Mucosa of gallbladder (tissue), 1 donor: Measurements from ENCODE around the gene CROCC2. TPM values are rescaled to one million over a fixed set of nuclear protein-coding genes. Genes with fewer than 3 reads are reported as not detected.

Experiments used
- DNase-seq: peaks from one replicate; pipeline ENCODE4 v3.0.0-alpha.2; 2020; ENCODE audit warnings: low spot score
- total RNA-seq: library from RNA; stranded (reverse); gene quantifications from one replicate; pipeline ENCODE4 v1.2.1, GENCODE V29; 2021
- donor health status: DM: no; HTN: no; CAD: no.

Gene CROCC2
- total RNA-seq, 1 donor from 2014 or later: 0.09 TPM

DNA sequence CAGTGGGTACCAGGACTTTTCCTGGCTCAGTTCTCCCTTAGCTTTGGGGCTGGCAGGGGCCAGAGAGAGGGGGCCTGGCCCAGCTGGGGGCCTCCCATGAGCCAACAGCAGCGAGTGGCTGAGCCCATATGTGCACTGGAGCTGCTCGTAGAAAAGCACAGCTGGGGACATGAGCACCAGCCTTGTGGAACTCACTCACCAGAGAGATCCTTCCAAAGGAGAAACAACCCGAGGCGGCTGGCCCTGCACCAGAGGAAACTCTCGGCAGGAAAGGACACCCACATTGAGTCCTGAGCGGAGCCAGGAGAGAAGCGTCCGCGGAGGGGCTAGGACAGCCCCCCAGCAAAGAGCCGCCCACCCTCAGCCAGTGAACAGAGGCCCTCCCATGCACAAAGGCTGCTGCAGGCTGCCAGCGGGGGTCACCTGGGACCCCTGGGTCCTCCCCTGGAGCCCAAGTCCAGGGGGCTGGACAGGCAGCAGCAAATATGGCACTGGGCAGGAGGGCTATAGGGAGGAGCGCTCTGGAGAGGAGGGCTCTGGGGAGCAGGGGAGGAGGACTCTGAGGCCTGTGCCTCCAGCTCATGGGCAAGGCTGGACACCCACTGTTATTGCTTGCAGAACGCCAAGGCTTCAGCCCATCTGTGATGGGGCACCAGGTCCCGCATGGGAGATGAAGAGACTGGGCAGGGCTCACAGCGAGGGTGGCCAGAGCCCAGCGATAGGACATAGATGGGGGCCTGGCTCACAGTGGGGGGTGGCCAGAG is 50.2 kb downstream of the CROCC2 start:
- no peak for DNase-seq

DNA sequence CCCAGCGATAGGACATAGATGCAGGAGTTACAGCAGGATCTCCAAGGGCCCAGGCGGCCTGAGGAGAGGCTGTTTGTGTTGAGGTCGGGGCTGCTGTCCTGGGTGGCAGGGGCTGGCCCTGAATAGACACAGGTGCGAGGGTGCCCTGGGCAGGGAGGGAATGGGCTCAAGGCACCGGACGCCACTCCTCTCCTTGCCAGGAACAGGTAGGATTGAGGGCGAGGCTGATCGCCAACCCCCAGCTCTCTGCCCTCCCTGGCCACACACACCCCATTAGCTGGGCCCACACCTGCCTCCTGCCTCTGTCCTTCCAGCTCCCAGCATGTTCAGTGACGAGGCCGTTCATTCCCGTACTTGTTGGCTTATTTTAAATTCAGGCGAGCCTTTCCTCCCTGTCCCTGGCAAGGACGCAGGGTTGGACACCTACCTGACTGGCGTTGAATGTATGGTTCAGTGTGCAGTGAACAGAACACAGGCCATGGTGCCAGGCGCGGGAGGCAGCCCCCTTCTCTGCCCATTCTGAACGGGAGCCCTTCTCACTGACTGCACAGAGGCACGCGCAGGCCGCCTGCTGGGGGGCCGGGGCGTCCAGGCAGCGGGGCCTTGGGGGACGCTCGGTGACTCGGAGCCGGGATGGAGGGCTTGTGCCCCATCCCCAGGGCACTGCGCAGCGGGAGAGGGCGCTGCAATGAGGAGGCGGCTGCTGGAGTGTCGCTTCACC is 51.0 kb downstream of the CROCC2 start:
- DNase-seq: no peak

DNA sequence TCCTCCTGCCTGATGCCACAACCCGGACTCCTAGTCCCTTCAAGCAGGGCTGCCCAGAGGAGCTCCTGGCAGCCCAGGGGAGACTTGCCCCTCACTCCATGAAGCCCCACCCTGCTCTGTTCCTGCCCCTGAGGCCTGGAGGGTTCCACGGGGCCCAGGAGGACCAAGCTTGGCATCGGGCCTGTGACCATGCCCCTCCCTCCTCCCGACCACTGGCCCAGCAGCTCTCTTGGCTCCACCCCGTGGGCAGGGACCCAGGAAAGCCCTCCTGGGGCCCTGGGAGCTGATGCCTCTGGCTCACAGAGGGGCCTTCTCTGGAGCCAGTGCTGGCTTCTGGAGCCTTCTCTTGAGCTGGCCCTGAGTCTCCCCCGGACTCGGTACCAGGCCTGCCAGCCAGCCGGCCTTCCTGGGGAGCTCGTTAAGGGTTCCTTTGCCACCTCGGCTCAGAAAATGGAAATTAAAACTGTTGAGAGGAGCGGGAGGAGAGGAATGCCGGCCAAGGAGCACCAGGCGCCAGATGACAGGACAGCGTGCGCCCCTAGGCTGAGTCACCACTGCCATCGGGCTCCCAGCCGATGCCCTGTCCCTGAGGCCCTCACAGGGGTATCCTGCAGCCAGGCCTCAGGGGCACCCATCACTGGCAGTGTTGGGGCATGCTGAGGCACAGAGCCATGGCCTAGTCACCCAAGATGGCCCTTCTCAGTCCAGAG is 51.7 kb downstream of the CROCC2 start:
- no peak for DNase-seq

DNA sequence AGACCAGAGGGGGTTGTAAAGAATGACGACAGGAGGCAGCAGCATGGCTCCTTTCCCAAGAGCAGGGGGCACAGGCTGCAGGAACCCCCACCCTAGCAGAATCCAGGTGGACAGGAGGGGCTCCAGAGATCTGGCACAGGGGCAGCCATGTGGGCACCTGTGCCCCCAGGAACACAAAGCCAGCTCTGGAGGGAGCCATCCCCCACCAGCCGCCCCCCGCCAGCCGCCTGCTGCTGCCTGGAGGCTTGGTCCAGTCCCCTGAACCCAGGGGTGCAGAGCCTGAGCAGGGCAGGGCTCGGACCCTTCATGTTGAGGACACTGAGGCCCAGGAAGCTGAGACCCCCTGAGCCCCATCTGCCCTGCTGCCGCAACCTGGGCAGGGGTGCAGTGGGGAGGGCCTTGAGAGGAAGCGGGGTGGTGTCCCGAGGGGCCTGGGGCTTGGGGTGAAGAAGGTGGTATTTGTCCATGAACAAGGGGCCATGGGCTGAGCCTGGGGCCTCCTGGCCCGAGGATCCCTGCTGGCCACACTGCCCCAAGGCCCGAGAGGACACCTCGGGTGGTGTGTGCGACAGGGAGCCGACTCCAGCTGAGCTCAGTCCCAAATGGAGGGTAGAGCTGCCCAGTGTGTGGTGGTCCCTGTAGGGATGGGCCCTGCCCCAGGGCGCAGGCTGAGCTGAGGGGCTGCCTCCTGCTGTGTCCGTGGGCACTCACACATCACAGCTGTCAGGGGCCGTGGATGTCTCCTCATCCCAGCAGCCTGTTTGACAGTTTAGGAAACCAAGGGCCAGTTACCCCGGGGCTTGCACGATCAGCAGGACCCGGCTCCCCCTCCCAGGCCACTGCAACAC is 52.5 kb downstream of the CROCC2 start:
- DNase-seq: no peak

DNA sequence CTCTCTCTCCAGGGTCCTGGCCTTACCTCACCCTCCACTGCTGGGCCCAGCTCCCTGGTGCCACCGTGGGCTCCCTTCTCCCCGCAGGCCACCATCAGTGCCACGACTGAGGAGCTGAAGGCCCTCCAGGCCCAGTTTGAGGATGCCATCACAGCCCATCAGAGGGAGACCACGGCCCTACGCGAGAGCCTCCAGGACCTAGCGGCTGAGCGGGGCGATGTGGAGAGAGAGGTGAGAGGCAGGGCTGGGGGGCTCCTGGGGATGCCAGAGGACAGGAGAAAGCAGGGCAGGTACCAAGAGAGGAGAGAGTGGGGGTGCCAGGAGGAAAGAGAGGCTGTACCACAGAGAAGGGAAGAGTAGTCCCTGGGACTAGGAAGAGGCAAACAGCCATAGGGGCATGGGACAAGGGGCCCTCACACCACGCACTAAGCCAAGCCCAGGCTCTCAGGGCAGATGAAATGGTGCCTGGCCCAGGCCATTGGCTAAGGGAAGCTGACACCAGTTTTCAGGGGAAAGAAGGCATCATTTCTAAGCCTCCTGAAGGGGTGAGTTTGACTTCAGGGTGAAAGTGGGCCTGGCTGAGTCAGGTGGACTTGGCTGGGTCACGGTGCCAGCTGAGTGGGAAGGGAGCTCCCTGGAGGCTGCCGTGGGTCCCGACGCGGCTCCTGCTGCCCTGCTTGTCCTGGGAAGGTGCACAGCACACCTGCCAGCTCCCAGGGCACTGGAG is 53.2 kb downstream of the CROCC2 start:
- no peak for DNase-seq

DNA sequence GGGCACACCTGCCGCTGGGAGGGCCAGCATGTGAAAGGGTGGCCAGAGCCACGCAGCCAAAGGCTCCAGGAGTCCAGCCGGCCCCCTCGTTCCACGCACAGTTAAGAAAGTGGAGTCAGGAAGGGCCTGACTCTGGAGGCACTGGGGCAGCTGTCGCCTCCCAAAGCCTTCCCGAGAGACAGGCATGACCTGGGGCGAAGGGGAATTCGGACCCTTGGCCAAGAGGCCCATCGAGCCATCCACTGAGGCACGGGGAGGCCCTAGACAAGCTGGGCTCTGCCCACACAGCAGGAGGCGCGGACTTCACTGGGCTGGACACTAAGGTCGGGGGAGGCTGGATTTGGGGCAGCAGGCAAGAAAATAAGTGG is 53.8 kb downstream of the CROCC2 start:
- DNase-seq: no peak

DNA sequence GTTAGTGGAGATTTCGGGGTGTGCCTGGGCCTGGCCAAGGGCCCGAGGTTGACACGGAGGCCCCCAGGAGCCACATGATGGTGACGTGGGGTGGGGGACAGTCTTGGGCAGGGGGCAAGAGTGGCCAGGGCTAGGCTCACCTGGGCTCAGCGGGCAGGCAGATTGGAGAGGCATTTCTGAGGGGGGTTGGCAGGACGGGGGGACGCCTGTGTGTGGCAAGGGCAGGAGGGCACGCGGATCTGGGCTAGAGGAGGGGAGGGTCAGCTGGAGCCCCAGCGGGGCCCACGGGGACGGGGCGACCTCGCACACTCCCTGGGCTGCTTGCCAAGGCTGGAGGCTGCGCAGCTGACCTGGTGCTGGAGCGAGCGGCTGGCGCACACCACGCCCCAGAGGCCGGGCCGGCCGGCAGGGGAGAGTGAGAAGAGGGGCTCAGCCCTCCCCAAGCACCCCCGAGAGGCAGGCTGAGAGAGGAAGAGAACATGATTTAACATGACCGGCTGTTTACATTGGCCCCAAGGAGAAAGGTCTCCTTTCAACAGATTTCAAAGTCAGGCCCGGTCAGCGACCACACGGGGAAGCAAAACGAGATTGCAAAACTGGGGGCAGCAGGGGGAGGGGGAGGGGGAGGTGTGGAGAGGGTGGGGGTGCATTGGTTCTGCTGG is 54.3 kb downstream of the CROCC2 start:
- peak; percentile 28 for DNase-seq

DNA sequence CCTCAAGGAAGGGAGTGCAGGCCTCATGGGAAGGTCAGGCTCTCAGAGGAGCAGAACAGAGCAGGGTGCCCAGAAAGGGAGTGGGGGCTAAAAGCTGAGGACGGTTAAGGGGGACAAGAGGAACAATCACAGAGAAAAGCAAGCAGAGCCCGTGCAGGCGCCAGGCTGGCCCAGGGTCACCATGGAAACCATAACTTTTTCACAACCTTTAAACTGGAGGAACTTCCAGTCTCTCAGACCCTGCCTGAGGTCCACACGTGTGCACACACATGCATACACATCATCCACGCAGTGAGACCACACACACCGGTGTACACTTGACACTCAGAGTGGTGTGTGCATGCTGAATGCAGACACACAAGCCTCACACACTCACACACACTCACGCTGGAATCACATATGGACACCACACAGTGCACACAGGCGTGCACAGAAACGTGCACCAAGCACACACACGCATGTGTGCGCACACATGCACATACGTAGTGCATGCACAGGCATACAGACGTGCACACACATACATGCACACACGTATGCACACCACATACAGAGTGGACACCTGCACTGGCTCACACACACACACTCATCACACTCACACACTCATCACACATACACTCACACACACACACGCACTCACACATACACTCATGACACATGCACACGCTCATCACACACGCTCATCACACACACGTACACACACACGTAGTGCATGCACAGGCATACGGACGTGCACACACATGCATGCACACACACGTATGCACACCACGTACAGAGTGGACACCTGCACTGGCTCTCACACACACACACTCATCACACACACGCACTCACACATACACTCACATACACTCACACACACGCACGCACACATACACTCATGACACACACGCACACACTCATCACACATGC is 55.1 kb downstream of the CROCC2 start:
- DNase-seq: peak; percentile 12

DNA sequence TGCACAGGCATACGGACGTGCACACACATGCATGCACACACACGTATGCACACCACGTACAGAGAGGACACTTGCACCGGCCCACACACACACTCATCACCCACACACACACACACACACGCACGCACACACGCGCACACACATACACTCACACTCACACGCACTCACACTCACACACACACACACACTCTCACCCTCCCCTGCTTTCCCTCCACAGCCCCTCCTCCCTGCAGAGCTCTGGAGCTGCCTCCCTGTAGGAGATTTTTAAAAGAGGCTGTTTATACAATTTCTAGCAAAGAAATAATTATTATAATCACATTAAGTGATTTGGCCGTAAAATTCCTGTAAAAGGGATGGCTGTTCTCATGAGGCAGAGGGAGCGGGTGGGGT is 55.8 kb downstream of the CROCC2 start:
- DNase-seq: peak; percentile 9

DNA sequence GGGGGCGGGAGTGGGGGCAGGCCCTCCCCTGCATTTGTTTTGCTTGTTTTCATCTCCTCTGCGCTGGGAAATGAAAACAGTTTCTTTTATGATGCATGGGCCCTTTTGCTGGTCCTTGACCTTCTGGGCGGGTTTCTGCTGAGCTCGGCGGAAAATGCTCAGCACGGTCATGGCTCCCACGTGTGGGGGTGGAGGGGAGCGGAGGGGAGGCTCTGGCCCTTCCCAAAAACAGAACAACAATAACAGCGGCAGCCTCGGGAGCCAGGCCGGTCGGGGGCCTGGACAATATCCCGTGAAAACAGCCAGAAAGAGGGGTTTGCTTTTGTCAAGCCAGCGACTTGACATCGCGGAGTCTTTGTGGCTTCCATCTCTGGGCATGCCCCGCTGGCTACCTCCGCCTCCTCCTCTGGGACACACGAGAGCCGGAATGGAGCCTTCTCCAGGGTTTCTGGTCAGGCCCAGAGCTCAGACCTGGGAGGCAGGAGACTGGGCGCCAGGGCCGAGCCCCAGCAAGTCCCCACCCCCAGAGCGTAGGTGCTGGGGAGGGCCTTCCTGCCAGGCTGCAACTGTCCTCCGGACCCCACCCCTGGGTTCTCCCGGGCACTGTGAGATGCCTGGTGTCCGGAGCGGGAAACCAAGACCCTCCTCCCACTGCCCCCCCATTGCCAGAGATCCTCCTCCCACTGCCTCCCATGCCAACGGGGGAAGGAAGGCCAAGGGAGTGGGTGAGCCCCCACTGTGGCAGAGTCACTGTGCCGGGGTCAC is 56.3 kb downstream of the CROCC2 start:
- DNase-seq: peak; percentile 76

DNA sequence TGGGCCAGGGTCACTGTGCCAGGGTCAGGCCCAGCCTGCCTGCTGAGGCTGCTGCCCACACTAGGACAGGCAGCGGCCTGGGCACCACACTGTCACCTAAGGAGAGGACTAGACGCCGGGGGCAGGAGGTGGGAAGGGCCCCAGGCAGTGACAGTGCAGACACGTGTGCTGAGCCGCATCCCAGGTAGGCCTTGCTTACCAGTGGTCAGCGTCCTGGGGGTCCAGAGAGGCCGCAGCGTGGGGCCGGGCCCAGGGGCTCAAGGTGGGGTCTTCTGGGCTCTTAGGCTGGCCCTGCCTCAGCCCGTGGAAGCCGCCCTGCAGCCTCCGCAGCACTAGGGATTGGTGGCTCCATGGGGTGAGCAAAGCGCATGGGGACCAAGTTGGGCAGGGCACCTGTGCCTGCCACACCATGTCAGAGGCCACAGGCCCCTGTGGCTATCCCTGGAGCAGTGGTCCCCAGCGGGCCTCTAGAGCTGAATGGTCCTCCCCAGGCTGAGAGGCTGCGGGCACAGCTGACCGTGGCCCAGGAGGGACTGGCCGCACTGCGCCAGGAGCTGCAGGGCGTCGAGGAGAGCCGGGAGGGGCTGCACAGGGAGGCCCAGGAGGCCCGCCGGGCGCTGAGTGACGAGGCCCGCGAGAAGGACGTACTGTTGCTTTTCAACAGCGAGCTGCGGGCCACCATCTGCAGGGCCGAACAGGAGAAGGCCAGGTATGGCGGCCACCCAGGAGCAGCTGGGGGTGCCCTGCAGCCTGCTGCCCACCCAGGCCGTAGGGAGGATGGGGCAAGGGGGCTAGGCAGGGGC is 57.1 kb downstream of the CROCC2 start:
- no peak for DNase-seq

DNA sequence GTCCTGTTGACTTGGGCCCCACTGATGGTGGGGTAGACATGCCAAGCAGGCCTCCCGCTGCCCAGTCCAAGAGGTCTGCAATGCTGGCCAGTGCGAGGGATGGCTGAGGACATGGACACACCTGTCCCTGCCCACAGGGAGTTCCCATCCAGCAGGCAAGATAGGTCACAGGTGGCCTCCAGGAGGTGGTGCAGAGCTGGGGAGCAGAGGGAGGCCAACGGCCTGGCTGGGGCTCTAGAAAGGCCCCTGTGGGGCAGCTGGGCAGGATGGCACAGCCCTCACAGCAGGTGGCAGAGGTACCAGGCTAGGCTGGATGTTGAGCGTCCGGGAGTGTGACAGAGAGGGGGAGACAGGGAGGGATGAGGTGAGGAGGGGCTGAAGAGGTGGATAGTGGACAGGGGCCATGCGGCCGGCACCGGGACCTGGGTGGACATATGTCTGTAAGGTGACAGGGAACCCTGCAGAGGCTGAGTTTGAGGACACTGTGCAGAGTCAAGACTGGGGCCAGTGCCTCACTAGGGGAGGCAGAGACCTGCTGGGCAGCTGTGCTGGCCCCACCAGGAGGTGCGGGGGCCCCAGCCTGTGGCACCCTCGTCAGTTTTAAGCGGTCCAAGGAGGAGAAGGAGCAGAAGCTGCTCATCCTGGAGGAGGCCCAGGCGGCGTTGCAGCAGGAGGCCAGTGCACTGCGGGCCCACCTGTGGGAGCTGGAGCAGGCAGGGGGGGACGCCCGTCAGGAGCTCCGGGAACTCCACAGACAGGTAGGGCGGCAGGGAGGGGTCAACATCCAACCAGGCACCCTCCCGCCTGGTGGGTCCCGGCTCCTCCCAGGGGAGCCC is 58.0 kb downstream of the CROCC2 start:
- DNase-seq: no peak

DNA sequence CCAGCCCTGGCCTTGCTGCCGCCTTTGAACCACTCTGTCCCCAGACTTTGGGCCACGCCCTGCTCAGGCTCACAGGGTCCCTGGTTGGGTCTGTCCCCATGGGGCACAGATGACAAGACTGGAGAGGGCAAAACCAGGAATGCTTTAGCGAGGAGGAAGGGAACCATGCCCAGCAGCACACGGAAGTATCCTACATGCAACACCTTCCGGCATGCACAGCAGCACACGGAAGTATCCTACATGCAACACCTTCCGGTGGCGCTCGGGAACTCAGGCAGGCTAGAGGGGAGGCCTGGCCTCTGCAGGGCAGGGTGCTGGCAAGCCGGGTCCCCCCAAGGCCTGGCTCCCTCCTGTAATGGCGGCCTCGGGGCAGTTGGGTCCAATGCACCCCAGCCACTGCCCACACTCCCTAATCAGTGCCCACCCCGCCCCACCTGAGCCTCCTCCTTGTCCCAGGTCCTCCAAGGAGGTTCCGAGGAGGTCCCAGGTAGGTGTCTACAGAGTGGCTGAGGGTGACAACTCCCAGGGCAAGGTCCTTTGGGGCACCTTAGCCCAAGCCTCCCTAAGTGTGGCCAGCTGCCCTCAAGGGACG is 58.7 kb downstream of the CROCC2 start:
- DNase-seq: no peak

DNA sequence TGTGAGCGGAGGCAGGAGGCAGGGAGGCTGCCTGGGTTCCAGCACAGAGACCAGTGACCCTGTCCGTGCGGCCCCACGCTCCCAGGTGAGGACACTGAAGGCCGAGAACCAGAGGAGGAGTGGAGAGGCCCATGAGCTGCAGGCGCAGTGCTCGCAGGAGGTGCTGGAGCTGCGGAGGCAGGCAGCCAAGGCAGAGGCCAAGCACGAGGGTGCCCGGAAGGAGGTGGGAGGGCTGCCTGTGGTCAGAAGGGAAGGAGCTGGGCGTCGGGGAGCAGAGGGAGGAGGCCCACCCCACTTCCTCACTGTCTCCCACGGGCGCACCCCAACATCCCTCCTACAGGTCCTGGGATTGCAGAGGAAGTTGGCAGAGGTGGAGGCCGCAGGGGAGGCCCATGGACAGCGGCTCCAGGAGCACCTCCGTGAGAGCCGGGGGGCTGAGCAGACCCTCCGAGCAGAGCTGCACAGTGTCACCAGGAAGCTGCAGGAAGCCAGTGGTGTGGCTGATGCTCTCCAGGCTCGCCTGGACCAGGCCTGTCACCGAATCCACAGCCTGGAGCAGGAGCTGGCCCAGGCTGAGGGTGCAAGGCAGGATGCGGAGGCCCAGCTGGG is 59.3 kb downstream of the CROCC2 start:
- no peak for DNase-seq

DNA sequence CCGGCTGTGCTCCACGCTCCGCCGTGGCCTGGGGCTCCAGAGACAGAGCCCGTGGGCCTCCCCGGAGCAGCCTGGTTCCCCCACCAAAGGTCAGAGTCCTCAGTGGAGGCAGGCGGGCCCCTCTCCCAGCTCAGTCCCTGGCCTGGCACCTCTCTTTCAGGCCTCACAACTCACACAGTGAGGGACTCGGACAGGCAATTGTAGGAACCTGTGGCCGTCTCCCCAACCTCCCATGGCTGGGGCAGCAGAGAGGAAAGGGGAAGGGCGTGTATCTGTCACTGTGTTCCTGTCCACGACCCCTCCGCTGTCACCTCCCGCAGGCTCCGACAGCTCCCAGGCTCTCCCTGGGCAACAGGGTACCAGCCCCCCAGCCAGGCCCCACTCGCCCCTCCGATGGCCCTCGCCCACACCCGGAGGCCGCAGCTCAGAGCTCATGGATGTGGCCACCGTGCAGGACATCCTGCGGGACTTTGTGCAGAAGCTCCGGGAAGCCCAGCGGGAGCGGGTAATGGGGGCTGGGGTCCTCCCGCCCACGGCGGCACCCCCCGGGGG is 59.8 kb downstream of the CROCC2 start:
- DNase-seq: no peak

DNA sequence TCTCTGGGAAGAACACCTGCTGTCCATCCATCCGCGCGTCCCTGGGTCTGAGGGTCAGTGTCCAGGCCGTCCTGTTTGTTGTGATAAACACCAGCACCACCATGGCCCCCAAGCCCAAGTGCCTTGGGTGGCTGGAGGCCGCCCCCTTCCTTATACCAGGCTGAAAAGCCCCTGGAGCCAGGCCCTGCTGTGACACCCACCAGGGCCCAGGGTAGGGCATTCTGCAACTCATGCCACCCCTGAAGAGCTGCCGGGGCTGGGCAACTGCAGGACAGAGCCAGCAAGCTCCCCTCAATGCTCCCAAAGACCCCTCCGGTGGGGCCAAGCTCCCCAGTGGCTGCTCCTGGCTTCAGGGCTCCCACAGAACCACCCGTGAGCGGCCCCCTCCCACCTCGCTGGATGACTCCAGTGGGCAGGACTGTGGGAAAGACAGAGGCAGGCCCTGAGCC is 60.3 kb downstream of the CROCC2 start:
- DNase-seq: no peak
